ENCODE data around the gene TMEM9B.

TMEM9B gene

GRCh38 chr11:9004183-9004926 is 40.1 kb upstream of the TMEM9B start:
- TF ChIP-seq CTCF (IDR thresholded peaks at IDR 0.05; ENCODE audit: extremely low read depth, insufficient read depth, missing control alignments): no peak
- in situ Hi-C loops (cut with MboI; ENCODE audit: low pct_unique_long_range_greater_than_20kb, low sequenced_read_pairs, unreplicated experiment): no loop called here
- no peak for DNase-seq (ENCODE audit: low spot score)

GRCh38 chr11:9003573-9004182 is 39.4 kb upstream of the TMEM9B start, which contains the start of gene NRIP3:
TSS of gene NRIP3 (minus strand) at chr11:9004001. CDS start at chr11:9003935, 66 bp downstream.
- in situ Hi-C loops (cut with MboI; ENCODE audit: low pct_unique_long_range_greater_than_20kb, low sequenced_read_pairs, unreplicated experiment): no loop called here
- no peak for TF ChIP-seq CTCF (IDR thresholded peaks at IDR 0.05; ENCODE audit: extremely low read depth, insufficient read depth, missing control alignments)

GRCh38 chr11:9002920-9003572 is 38.8 kb upstream of the TMEM9B start:
- in situ Hi-C loops (cut with MboI; ENCODE audit: low pct_unique_long_range_greater_than_20kb, low sequenced_read_pairs, unreplicated experiment): no loop called here
- TF ChIP-seq CTCF (IDR thresholded peaks at IDR 0.05; ENCODE audit: extremely low read depth, insufficient read depth, missing control alignments): no peak
- DNase-seq (ENCODE audit: low spot score): no peak

More at GRCh38 chr11:9003573-9004182, 39.4 kb upstream of the TMEM9B start, which contains the start of gene NRIP3:
- DNase-seq (ENCODE audit: low spot score): peak; percentile 82

- no peak for TF ChIP-seq CTCF (IDR thresholded peaks at IDR 0.05; ENCODE audit: extremely low read depth, insufficient read depth, missing control alignments)
- no peak for DNase-seq (ENCODE audit: low spot score)
- in situ Hi-C loops (cut with MboI; ENCODE audit: low pct_unique_long_range_greater_than_20kb, low sequenced_read_pairs, unreplicated experiment): no loop called here
Observed at GRCh38 chr11:9001736-9002135, 37.5 kb upstream of the TMEM9B start.

- in situ Hi-C loops (cut with MboI; ENCODE audit: low pct_unique_long_range_greater_than_20kb, low sequenced_read_pairs, unreplicated experiment): no loop called here
- no peak for TF ChIP-seq CTCF (IDR thresholded peaks at IDR 0.05; ENCODE audit: extremely low read depth, insufficient read depth, missing control alignments)
- DNase-seq (ENCODE audit: low spot score): no peak
Observed at GRCh38 chr11:8998017-8998416, 33.8 kb upstream of the TMEM9B start.

- TF ChIP-seq CTCF (IDR thresholded peaks at IDR 0.05; ENCODE audit: extremely low read depth, insufficient read depth, missing control alignments): no peak
- in situ Hi-C loops (cut with MboI; ENCODE audit: low pct_unique_long_range_greater_than_20kb, low sequenced_read_pairs, unreplicated experiment): no loop called here
- DNase-seq (ENCODE audit: low spot score): no peak
Observed at GRCh38 chr11:8997451-8997850, 33.2 kb upstream of the TMEM9B start.

Data from GM13977 (cell line).